ENCODE data around the gene UCHL3.

DNA sequence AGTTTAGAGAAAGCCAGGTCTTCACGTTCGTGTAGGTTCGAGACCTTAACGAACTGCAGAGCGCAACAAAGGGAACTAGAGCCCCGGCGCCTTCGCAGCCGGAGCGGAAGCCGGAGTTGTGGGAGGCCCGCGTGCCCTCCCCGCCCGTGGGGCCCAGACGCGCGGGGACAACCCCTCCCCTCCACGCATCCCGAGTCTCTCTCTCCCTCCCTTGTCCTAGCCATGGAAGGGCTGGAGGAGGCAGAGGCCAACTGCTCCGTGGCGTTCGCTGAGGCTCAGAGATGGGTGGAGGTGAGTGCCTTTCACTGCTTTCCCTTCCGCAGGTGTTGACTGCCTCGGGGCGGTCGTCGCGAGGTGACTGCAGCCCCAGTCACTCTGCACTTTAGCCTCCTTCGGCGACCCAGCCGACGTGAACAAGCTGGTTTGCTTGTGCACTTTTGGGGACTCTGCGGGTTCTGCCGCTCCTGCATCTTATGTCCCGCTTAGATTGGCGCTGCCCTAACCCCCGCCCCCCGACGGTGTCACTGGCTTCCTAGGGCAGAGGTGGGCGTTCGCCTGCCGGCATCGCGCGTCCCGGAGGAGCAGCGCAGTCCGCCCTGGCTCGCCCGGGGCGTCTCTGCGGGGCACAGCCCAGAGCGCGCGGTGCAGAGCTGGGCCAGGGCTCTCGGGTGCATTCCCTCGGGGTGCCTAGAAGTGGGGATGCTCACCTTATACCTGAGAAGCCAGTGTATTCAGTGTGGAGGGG is 87.0 kb downstream of the UCHL3 start:
- TF ChIP-seq EZH2 (IDR thresholded peaks at IDR 0.05) = no peak
- TF ChIP-seq POLR2AphosphoS5 (IDR thresholded peaks at IDR 0.05; ENCODE audit: borderline replicate concordance, low read depth, low read length) = no peak; the same call in 1 of the 2 replicates
- no peak for TF ChIP-seq FOXP2 (optimal IDR thresholded peaks at IDR 0.05; ENCODE audit: control extremely low read depth, extremely low read length, insufficient read depth)

All from SK-N-MC (cell line).